Hepatocyte (in vitro differentiated cells): ENCODE results near the gene NMNAT2. TPM values are rescaled to one million over a fixed set of nuclear protein-coding genes. Genes with fewer than 3 reads are reported as not detected.

Experiments
- DNase-seq: peaks from one replicate; pipeline ENCODE4 v3.0.0-alpha.2; 2016; ENCODE audit warnings: low spot score
- H2AFZ ChIP-seq: fragments of 200-600 bp; sonication (generic); 2 replicates; pipeline ENCODE4 v1.6.0; 2016; ENCODE audit warnings: antibody characterized with exemption, mild to moderate bottlenecking
- H3K27ac ChIP-seq: fragments of 200-600 bp; sonication (generic); 2 replicates; pipeline ENCODE4 v1.5.1; 2016; ENCODE audit warnings: mild to moderate bottlenecking
- H3K27me3 ChIP-seq: fragments of 200-600 bp; sonication (generic); 2 replicates; pipeline ENCODE4 v1.6.1; 2016
- H3K36me3 ChIP-seq: fragments of 200-600 bp; sonication (generic); replicated peaks from 2 replicates; pipeline ENCODE4 v1.5.1; 2016; ENCODE audit warnings: low read depth; ENCODE audit not compliant: insufficient read depth
- H3K4me1 ChIP-seq: fragments of 200-600 bp; sonication (generic); 2 replicates; pipeline ENCODE4 v1.5.1; 2016; ENCODE audit warnings: mild to moderate bottlenecking, moderate library complexity; ENCODE audit not compliant: insufficient read depth
- H3K4me2 ChIP-seq: fragments of 200-600 bp; sonication (generic); 2 replicates; pipeline ENCODE4 v1.6.0; 2016
- H3K4me3 ChIP-seq: fragments of 200-600 bp; sonication (generic); 2 replicates; pipeline ENCODE4 v1.5.1; 2016; ENCODE audit warnings: mild to moderate bottlenecking
- H3K79me2 ChIP-seq: fragments of 200-600 bp; sonication (generic); 2 replicates; pipeline ENCODE4 v1.6.0; 2017; ENCODE audit warnings: mild to moderate bottlenecking
- H3K9me2 ChIP-seq: fragments of 200-600 bp; sonication (generic); replicated peaks from 2 replicates; pipeline ENCODE4 v1.6.0; 2017; ENCODE audit warnings: mild to moderate bottlenecking; ENCODE audit not compliant: insufficient read depth
- H3K9me3 ChIP-seq: fragments of 200-600 bp; sonication (generic); 2 replicates; pipeline ENCODE4 v1.5.1; 2016; ENCODE audit warnings: low read depth, mild to moderate bottlenecking
- H4K20me1 ChIP-seq: fragments of 200-600 bp; sonication (generic); 2 replicates; pipeline ENCODE4 v1.6.0; 2016; ENCODE audit warnings: mild to moderate bottlenecking; ENCODE audit not compliant: insufficient read depth, poor library complexity, severe bottlenecking
- EZH2 ChIP-seq: fragments of 200-600 bp; sonication (generic); IDR thresholded peaks from 2 replicates; pipeline ENCODE4 v1.6.1; 2016; ENCODE audit warnings: antibody characterized with exemption, mild to moderate bottlenecking, borderline replicate concordance
- EZH2phosphoT487 ChIP-seq: fragments of 200-600 bp; sonication (generic); IDR thresholded peaks from one replicate; pipeline ENCODE4 v1.6.1; 2018; ENCODE audit warnings: antibody characterized with exemption, mild to moderate bottlenecking, low read depth, moderate library complexity; ENCODE audit not compliant: unreplicated experiment, severe bottlenecking
- WGBS: methylation state at CpG from one replicate; pipeline ENCODE4 v1.1.6; 2016; ENCODE audit warnings: low lambda C conversion rate; ENCODE audit errors: missing lambda C conversion rate; 5-methylcytosine and 5-hydroxymethylcytosine counted together
- polyA plus RNA-seq: library from polyadenylated mRNA; unstranded; fragments of >200 nt; fragmentation: Nextera tagmentation; extraction: Ambion mirVana; gene quantifications from 2 replicates; pipeline ENCODE4 v1.2.1, GENCODE V29; 2016
- total RNA-seq: library from RNA; depleted of rRNA; stranded (reverse); fragments of >200 nt; gene quantifications from 2 replicates; pipeline ENCODE4 v1.2.3, GENCODE V29; 2014
- TF ChIP-seq, protein P1 (sequence below): fragments of 200-600 bp; sonication (generic); IDR thresholded peaks from 2 replicates; pipeline ENCODE4 v1.5.1; 2016; ENCODE audit warnings: antibody characterized with exemption, mild to moderate bottlenecking; ENCODE audit not compliant: poor library complexity

Gene NMNAT2
- total and polyA plus RNA-seq, 2 experiments from 2014 or later, result 0.66 to 1.00 TPM

DNA sequence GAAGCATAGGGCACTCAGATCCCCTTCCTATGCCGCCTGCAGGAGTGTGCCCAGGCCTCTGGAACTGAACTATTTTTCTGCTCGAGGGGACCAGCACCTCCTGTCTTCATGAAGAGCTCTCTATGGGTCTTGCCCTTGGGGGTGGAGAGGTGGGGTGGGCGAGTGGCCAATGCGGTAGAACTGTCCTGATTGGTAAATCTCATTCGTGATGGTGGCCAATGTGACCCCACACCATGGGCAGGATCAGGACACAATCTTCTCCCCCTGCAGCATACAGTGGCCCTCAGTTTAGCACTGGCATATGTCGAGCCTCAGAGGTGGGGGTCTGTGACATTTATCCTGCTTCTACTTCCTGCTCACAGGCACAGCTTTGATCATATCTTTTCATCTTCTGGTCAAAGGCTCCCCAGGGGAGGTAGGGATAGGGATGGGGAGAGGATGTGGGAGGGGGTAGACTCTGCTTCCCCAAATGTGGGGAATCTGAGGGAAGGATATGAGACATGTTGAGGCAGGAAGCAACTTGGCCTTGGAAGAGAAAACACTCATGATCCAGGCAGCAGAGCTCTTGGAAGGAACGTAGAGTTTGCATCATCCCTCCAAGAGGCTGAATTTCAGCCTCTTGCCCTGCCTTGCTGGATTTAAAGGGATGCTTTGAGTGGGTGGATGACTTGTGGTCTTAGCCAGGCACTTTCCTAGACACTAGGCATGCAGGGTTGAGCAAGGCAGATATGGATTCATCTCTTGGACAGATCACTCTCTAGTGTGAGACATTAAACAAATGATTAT is 150.3 kb downstream of the NMNAT2 start:
- no peaks in the 10 kb centered on the region for H3K79me2 ChIP-seq
- H3K36me3 ChIP-seq, result no peaks in the 10 kb centered on the region
- H2AFZ ChIP-seq, result no peak overlapping the region
- H3K4me1 ChIP-seq, result peaks cover 10% of the 10 kb centered on the region
- 74% methylated on average over 7 of the region's 7 CpGs for whole genome bisulfite sequencing
- TF ChIP-seq, protein P1, sequence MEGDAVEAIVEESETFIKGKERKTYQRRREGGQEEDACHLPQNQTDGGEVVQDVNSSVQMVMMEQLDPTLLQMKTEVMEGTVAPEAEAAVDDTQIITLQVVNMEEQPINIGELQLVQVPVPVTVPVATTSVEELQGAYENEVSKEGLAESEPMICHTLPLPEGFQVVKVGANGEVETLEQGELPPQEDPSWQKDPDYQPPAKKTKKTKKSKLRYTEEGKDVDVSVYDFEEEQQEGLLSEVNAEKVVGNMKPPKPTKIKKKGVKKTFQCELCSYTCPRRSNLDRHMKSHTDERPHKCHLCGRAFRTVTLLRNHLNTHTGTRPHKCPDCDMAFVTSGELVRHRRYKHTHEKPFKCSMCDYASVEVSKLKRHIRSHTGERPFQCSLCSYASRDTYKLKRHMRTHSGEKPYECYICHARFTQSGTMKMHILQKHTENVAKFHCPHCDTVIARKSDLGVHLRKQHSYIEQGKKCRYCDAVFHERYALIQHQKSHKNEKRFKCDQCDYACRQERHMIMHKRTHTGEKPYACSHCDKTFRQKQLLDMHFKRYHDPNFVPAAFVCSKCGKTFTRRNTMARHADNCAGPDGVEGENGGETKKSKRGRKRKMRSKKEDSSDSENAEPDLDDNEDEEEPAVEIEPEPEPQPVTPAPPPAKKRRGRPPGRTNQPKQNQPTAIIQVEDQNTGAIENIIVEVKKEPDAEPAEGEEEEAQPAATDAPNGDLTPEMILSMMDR, result no peak
- no peak for TF ChIP-seq EZH2
- TF ChIP-seq EZH2phosphoT487, result no peak
- H3K27me3 ChIP-seq, result no peaks in the 10 kb centered on the region
- H3K4me2 ChIP-seq, result no peak overlapping the region
- H3K4me3 ChIP-seq, result no peak overlapping the region
- H3K27ac ChIP-seq, result peak overlapping the region; percentile 47
- no peaks in the 10 kb centered on the region for H3K9me2 ChIP-seq
- DNase-seq, result peak; percentile 32
- H4K20me1 ChIP-seq, result no peaks in the 10 kb centered on the region
- no peaks in the 10 kb centered on the region for H3K9me3 ChIP-seq

DNA sequence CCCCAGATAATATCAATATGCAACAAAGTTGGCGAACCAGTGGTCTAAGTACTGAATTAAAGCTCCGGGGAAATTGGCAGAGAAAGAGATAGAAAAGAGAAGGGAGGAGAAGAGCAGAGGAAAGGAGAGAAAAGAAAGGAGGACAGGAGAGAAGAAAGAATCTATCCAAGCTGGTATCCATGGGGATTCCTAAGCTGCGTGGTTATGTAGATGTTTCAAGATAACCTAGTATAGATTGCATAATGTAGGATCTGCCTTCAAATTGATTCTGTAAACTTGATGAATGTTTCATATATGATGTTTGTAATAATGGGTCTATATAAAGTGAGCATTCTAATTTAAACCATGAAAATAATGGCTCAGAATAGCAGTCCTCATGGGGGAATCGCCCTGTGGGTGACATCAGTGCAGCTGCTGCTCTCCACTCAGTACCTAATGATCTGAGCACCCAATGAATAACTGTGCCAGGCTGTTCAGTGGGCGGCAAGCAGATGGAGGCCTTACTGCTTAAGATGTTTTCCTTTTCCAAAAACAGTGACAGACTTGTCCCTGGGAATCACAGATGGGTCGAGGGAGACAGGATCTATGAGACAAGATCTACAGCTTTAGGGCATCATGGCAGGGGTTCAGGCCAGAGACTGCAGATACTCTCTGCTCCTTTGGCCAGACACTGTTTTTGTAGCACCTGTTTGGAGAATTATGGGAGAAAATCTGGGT is 154.1 kb downstream of the NMNAT2 start:
- no peak overlapping the region for H2AFZ ChIP-seq
- no peak overlapping the region for H3K4me3 ChIP-seq
- H4K20me1 ChIP-seq, result no peaks in the 10 kb centered on the region
- DNase-seq, result no peak
- 81% methylated on average over 6 of the region's 6 CpGs for WGBS
- H3K4me1 ChIP-seq, result no peaks in the 10 kb centered on the region
- H3K4me2 ChIP-seq, result no peak overlapping the region
- H3K36me3 ChIP-seq, result no peaks in the 10 kb centered on the region
- no peaks in the 10 kb centered on the region for H3K79me2 ChIP-seq
- TF ChIP-seq, protein P1, result no peak
- no peaks in the 10 kb centered on the region for H3K9me3 ChIP-seq
- H3K9me2 ChIP-seq, result no peaks in the 10 kb centered on the region
- no peaks in the 10 kb centered on the region for H3K27me3 ChIP-seq
- H3K27ac ChIP-seq, result no peak overlapping the region

DNA sequence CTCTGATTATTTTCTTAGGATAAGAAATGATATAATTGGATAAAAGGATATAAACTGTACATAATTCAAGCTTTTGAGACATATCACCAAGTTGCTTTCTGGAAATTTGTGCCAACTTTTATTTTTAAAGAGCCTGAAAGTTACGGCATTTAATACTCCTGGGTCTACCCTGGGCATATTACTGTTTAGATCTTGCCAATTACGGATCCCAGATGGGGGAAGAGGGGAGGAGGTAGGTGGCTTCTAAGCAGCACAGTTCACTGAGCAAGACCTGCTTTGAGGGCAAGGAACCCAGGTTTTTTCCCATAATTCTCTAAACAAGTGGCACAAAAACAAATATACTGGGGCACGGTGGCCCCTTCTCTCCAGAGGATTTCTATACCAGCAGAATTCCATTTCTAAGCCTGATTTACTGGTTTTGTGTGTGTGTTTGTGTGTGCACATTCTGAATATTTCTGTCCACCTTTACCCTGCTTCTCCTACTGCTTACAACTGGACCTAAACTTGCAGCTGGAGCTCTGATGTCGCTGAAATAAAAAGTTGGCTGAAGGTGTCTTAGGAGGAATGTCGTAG is 155.5 kb downstream of the NMNAT2 start:
- Histone ChIP-seq H4K20me1 (no peaks in the 10 kb centered on the region), H3K4me3 (no peak overlapping the region), H3K4me2 (no peak overlapping the region), H3K9me3 (no peaks in the 10 kb centered on the region), H2AFZ (no peak overlapping the region), H3K9me2 (no peaks in the 10 kb centered on the region), H3K27me3 (no peaks in the 10 kb centered on the region), H3K27ac (no peak overlapping the region), H3K79me2 (no peaks in the 10 kb centered on the region), H3K36me3 (no peaks in the 10 kb centered on the region), H3K4me1 (no peaks in the 10 kb centered on the region)
- no peak for DNase-seq
- TF ChIP-seq EZH2phosphoT487, result no peak
- TF ChIP-seq, protein P1, result no peak
- no peak for TF ChIP-seq EZH2
- WGBS, result 74% methylated on average over 5 of the region's 5 CpGs
